Measurements from ENCODE around the gene KEAP1.
A peak's percentile ranks its signal among the peaks of the same experiment; 100 is the strongest.

The KEAP1 gene

DNA sequence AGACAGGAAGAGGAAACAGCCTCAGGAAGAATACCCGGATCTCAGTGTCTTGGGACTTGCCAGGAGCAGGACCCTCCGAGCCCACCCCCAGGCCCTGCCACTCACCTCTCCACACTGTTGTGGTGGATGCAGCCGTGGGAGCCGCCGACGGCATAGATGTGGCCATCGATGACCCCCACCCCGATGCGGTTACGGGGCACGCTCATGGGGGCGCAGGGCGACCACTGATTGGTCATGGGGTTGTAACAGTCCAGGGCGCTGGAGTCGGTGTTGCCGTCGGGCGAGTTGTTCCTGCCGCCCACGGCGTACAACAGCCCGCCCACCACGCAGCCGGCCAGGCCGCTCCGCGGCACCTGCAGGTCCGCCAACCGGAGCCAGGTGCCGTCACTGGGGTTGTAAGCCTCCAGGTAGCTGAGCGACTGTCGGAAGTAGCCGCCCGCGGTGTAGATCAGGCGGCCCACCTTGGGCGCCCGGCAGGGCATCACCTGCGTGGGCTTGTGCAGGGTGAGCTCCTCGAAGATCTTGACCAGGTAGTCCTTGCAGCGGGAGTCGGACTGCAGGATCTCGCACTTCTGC lies 11.6 kb downstream of the KEAP1 start:
- no peak for DNase-seq (ENCODE audit: low read depth)
- no peak overlapping the region for H3K4me3 ChIP-seq (ENCODE audit: low read depth, low read length)
- TF ChIP-seq, protein P1, sequence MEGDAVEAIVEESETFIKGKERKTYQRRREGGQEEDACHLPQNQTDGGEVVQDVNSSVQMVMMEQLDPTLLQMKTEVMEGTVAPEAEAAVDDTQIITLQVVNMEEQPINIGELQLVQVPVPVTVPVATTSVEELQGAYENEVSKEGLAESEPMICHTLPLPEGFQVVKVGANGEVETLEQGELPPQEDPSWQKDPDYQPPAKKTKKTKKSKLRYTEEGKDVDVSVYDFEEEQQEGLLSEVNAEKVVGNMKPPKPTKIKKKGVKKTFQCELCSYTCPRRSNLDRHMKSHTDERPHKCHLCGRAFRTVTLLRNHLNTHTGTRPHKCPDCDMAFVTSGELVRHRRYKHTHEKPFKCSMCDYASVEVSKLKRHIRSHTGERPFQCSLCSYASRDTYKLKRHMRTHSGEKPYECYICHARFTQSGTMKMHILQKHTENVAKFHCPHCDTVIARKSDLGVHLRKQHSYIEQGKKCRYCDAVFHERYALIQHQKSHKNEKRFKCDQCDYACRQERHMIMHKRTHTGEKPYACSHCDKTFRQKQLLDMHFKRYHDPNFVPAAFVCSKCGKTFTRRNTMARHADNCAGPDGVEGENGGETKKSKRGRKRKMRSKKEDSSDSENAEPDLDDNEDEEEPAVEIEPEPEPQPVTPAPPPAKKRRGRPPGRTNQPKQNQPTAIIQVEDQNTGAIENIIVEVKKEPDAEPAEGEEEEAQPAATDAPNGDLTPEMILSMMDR (IDR thresholded peaks at IDR 0.05; ENCODE audit: low read depth, low read length), result no peak

DNA sequence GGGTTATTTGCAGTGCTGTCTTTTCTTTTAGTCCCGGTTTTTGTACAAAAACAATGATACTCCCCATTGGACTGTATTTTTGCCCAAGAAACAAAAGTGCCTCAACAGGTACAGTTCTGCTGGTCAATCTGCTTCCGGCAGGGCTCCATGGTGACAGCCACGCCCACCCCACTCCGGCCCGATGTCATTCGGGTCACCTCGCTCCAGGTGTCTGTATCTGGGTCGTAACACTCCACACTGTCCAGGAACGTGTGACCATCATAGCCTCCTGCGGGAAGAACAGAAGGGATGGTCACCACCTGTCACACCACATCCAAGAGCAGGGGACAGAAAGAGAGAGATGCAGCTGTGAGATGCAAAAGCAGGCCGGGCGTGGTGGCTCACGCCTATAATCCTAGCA lies 16.6 kb downstream of the KEAP1 start:
- H3K4me3 ChIP-seq (ENCODE audit: low read depth, low read length), result no peak overlapping the region
- TF ChIP-seq, protein P2, sequence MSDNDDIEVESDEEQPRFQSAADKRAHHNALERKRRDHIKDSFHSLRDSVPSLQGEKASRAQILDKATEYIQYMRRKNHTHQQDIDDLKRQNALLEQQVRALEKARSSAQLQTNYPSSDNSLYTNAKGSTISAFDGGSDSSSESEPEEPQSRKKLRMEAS (IDR thresholded peaks at IDR 0.05; ENCODE audit: low read depth, low read length), result no peak
- TF ChIP-seq MYC (IDR thresholded peaks at IDR 0.05; ENCODE audit: low read depth, low read length) (no peak), POLR2A (IDR thresholded peaks at IDR 0.05; ENCODE audit: extremely low read depth, insufficient read length) (no peak)
- TF ChIP-seq, protein P1 (IDR thresholded peaks at IDR 0.05; ENCODE audit: low read depth, low read length), result no peak
- no peak for DNase-seq (ENCODE audit: low read depth)

DNA sequence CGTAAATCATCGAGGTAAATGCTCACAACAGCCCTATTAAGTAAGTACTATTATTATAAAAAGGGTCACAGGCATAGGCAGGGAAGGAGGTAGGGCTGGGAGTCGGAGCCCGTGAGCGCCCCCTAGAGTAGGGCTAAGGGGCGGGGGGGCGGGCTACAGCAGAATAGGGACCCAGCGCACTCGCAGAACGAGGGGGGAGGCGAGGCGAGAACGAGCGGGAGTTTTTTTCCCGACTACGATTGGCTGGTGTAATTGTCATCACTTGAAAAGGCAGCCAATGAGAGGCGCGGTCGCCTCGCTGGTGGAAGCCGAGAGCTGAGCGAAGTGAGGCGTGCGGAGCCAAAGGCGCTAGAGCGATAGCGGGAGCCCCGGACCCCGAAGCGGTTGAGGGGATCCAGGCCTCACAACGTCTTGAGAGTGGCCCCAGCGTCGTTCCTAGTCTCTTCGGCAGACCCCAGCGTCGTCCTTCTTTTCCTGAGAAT lies 24.2 kb downstream of the KEAP1 start:
- peak; percentile 74 for DNase-seq (ENCODE audit: low read depth)
- H3K4me3 ChIP-seq (ENCODE audit: low read depth, low read length), result no peak overlapping the region
- TF ChIP-seq, protein P1 (IDR thresholded peaks at IDR 0.05; ENCODE audit: low read depth, low read length), result peak; percentile 57
- TF ChIP-seq POLR2A (IDR thresholded peaks at IDR 0.05; ENCODE audit: extremely low read depth, insufficient read length), result no peak

DNA sequence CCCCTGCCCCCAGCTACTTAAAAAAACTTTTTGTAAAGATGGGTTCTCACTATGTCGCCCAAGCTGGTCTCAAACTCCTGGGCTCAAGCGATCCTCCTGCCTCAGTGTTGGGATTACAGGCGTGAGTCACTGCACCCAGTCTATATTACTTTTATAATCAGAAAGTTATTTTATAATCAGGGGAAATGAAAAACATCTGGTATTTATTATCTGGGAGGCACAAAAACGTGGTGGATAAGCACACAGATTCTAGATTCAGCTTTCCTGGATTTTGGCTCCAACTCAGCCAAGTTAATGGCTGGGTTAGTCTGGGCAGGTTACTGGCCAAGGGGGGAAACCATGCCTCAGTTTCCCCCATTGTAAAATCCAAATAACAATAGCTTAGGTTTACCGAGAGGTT lies 24.7 kb downstream of the KEAP1 start:
- no peak for DNase-seq (ENCODE audit: low read depth)
- TF ChIP-seq, protein P1 (IDR thresholded peaks at IDR 0.05; ENCODE audit: low read depth, low read length), result no peak
- TF ChIP-seq POLR2A (IDR thresholded peaks at IDR 0.05; ENCODE audit: extremely low read depth, insufficient read length), result no peak
- TF ChIP-seq, protein P2 (IDR thresholded peaks at IDR 0.05; ENCODE audit: low read depth, low read length), result no peak
- TF ChIP-seq MYC (IDR thresholded peaks at IDR 0.05; ENCODE audit: low read depth, low read length), result no peak
- no peak overlapping the region for H3K4me3 ChIP-seq (ENCODE audit: low read depth, low read length)

DNA sequence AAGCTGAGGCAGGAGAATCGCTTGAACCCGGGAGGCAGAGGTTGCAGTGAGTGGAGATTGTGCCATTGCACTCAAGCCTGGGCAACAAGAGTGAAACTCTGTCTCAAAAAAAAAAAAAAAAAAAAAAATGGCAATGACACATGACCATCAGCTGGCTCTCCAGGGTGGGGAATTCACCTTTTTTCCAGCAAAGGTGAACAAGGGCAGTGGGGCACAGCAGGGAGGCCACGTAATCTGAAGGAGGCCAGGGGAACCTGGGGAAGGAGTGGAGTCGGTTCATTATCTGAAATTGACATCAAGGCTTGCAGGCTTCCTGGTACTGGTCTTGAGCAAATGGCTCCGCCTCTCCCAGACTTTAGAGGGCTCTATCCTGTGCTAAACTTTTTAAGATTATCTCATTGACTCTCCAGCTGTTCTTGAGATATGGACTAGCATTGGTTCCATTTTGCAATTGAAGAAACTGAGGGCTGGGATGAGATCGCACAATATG lies 28.1 kb downstream of the KEAP1 start:
- DNase-seq (ENCODE audit: low read depth), result peak; percentile 51
- TF ChIP-seq MYC (IDR thresholded peaks at IDR 0.05; ENCODE audit: low read depth, low read length), result no peak
- TF ChIP-seq POLR2A (IDR thresholded peaks at IDR 0.05; ENCODE audit: extremely low read depth, insufficient read length), result no peak
- TF ChIP-seq, protein P1 (IDR thresholded peaks at IDR 0.05; ENCODE audit: low read depth, low read length), result no peak
- TF ChIP-seq, protein P2 (IDR thresholded peaks at IDR 0.05; ENCODE audit: low read depth, low read length), result no peak
- H3K4me3 ChIP-seq (ENCODE audit: low read depth, low read length), result no peak overlapping the region

DNA sequence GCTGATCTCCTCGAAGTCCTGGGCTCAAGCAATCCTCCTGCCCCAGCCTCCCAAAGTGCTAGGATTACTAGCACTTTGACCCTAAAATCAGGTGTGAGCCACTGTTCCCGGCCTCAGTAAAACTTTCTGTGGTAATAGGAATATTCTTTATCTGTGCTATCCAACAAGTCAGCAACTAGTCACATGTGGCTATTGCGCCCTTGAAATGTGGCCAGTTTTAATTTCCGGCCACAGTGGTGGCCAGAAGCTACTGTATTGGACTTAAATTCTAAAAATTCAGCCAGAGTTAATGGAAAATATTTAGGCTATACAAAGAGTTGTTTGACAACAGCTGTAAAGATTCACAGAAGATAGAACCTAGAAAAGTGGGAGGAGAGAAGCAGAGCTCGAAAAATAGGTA lies 30.0 kb downstream of the KEAP1 start:
- no peak for DNase-seq (ENCODE audit: low read depth)
- no peak for TF ChIP-seq POLR2A (IDR thresholded peaks at IDR 0.05; ENCODE audit: extremely low read depth, insufficient read length)
- TF ChIP-seq, protein P2 (IDR thresholded peaks at IDR 0.05; ENCODE audit: low read depth, low read length), result no peak
- TF ChIP-seq MYC (IDR thresholded peaks at IDR 0.05; ENCODE audit: low read depth, low read length), result no peak
- TF ChIP-seq, protein P1 (IDR thresholded peaks at IDR 0.05; ENCODE audit: low read depth, low read length), result no peak

More for the DNA sequence above, 30.0 kb downstream of the KEAP1 start:
- H3K4me3 ChIP-seq (ENCODE audit: low read depth, low read length), result no peak overlapping the region

Data from NB4 (cell line).